Neural progenitor cell (in vitro differentiated cells): ENCODE results near the gene SERBP1.

ENCODE experiments used
- CTCF ChIP-seq: fragments of 200-600 bp; sonication (generic); IDR thresholded peaks from 2 replicates; pipeline ENCODE4 v1.5.1; 2017; ENCODE audit warnings: antibody characterized with exemption, mild to moderate bottlenecking
- EZH2 ChIP-seq: fragments of 200-600 bp; sonication (generic); IDR thresholded peaks from 2 replicates; pipeline ENCODE4 v1.6.1; 2017; ENCODE audit warnings: antibody characterized with exemption, mild to moderate bottlenecking, moderate library complexity
- EZH2phosphoT487 ChIP-seq: fragments of 200-600 bp; sonication (generic); IDR thresholded peaks from 2 replicates; pipeline ENCODE4 v1.6.1; 2017; ENCODE audit warnings: antibody characterized with exemption

GRCh38 chr1:67441183-67441582 lies 11.0 kb upstream of the SERBP1 start:
- TF ChIP-seq CTCF: no peak
- no peak for TF ChIP-seq EZH2
- TF ChIP-seq EZH2phosphoT487: no peak
